Measurements from ENCODE around the gene PKN3.
"Not testable (repeated sequence)": the region's sequence is repeated elsewhere in the genome, so short reads cannot be mapped to it uniquely, and the experiment has no call there.

Gene PKN3

DNA sequence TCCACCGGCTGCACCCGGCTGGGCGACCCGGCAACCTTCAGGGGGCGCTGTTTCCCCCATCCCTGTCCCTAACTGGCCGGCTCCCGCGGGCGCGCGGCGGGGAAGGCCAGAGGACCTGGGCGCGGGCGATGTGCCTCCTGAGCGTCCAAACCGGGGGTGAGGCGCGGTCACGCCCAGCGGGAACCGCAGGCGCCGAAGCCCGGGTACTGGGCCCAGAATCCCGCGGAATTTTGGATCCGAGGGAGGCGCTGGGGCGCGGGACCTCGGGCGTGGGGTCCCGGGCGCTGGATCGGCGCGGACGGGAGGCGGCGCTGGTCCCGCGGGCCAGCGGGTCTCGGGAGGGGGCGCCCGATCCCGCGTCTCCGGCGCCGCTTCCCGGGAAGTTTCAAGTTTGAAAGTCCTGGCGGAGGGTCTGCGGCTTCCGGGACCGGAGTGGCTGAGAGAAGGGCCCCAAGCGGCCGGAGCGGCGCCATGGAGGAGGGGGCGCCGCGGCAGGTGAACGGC lies at the start of gene PKN3:
Gene PKN3 (plus strand): TSS at position 59 of the 504 bp plus-strand sequence. CDS start 413 bp downstream, at position 472.
- TF ChIP-seq Cebpa-rat (IDR thresholded peaks at IDR 0.05) = no peak

DNA sequence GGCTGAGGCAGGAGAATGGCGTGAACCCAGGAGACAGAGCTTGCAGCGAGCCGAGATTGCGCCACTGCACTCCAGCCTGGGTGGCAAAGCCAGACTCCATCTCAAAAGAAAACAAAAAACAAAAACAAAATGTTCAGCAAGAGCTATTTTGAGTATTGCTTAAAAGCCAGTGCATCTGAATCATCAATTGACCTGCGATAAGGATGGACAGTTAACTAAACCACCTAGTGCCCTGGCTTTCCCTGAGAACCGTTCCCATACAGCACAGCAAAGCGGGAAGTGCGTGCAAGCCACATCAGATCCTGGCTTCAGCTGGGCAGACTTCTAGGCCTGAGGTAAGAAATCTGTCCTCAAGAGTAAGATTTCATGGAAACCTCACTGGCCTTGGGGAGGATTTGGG lies 48.4 kb upstream of the PKN3 start:
- no peaks in the 10 kb centered on the region for H3K9me3 ChIP-seq
- no peak for TF ChIP-seq Cebpa-rat (IDR thresholded peaks at IDR 0.05)

More for the DNA sequence above, at the start of gene PKN3:
- peak within 1 kb of the TSS; percentile 88 for H3K9ac ChIP-seq
- H3K4me2 ChIP-seq = peak within 1 kb of the TSS; percentile 98
- no peaks in the 10 kb centered on the region for H3K27me3 ChIP-seq
- peaks cover 50% of the 10 kb centered on the region for H3K4me1 ChIP-seq
- no peaks in the 10 kb centered on the region for H3K9me3 ChIP-seq
- H3K36me3 ChIP-seq = peaks cover 32% of the 10 kb centered on the region
- peak within 1 kb of the TSS; percentile 93 for H3K4me3 ChIP-seq
- H3K27ac ChIP-seq = peak within 1 kb of the TSS; percentile 87
- peaks cover 4% of the 10 kb centered on the region; the same call in 1 of the 2 replicates for H4K20me1 ChIP-seq

DNA sequence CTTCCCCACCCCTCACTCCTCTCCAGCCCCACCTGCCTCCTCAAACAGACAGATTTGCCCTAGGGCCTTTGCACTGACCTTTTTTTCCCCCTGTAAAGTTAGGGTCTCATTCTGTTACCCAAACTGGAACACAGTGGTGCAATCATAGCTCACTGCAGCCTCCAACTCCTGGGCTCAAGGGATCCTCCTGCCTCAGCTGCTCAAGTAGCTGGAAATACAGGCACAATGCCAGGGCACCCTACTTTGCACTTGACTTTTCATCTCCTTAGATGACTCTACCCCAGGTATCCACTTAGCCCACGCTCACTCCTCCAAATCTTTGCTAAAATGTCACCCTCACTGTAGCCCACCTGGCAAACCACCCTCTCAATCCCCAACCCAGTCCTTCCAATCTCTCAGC lies 47.8 kb upstream of the PKN3 start:
- no peaks in the 10 kb centered on the region for H4K20me1 ChIP-seq
- H3K9me3 ChIP-seq = no peaks in the 10 kb centered on the region
- H3K4me2 ChIP-seq = peak overlapping the region; percentile 4
- H3K27me3 ChIP-seq = no peaks in the 10 kb centered on the region
- peak overlapping the region; percentile 0; the same call in 1 of the 2 replicates for H3K27ac ChIP-seq
- peaks cover 27% of the 10 kb centered on the region for H3K4me1 ChIP-seq
- peak overlapping the region; percentile 33; the same call in 1 of the 2 replicates for H3K9ac ChIP-seq
- peaks cover 9% of the 10 kb centered on the region; the same call in 1 of the 2 replicates for H3K36me3 ChIP-seq
- TF ChIP-seq Cebpa-rat (IDR thresholded peaks at IDR 0.05) = no peak
- H3K4me3 ChIP-seq = no peak overlapping the region

More for the DNA sequence above, 48.4 kb upstream of the PKN3 start:
- peaks cover 9% of the 10 kb centered on the region; the same call in 1 of the 2 replicates for H3K36me3 ChIP-seq
- no peaks in the 10 kb centered on the region for H3K27me3 ChIP-seq
- peaks cover 27% of the 10 kb centered on the region for H3K4me1 ChIP-seq
- H3K9ac ChIP-seq = peak overlapping the region; percentile 33; the same call in 1 of the 2 replicates
- no peak overlapping the region for H3K4me3 ChIP-seq
- H3K27ac ChIP-seq = 0 out of 2 replicates have a peak overlapping the region, but pooled peaks have one; percentile 0
- 0 out of 2 replicates have a peak overlapping the region, but pooled peaks have one; percentile 4 for H3K4me2 ChIP-seq
- H4K20me1 ChIP-seq = no peaks in the 10 kb centered on the region

DNA sequence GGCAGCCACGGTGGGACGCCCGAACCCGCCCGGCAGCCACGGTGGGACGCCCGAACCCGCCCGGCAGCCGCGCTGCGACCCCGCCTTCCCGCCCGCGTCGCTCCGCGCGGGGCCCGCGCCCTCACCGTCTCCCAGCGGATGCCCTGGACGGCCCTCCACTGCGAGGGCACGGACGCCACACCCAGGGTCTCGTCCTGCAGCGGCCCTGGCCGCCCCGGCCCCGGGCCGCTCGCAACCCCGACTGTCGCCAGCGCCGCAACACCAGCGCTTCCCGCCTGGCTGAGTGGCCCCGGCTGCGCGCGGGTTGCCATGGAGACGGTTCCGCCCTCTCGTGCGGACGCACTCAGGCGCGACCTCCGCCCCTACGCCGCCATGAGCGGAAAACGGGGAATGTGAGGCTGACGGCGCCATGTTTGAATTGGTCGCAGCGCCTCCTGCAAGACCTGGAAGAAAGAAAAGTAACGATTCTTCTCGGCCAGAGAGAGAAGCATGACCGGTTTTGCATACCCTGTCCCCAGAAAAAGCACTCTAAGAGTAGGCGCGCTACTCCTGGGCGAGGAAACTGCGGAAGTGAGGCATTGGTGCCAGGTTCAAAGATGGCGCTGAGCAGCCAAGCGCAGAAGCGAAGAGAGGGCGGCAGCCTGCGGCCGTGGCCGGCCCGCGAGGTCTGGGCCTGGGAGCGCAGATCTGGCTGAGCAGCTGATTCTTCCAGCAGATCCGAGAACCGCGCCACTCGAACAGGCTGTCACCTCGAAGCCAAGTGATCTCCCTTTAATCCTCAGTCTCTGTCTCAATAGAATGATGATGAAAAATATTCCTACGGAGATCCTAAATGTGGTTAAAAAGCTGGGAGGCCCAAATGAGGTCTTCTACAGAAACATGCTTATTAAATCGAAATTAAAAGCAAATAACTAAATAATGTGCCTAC lies 45.6 kb upstream of the PKN3 start, which contains the start of gene DYNC2I2:
Gene DYNC2I2 (minus strand): TSS at position 432 of the 928 bp plus-strand sequence. CDS start 121 bp downstream, at position 311.
- peak within 1 kb of the TSS; percentile 100 for H3K27ac ChIP-seq
- H3K4me3 ChIP-seq = peak within 1 kb of the TSS; percentile 87
- H3K9me3 ChIP-seq = no peaks in the 10 kb centered on the region
- H3K27me3 ChIP-seq = no peaks in the 10 kb centered on the region
- no peak for TF ChIP-seq Cebpa-rat (IDR thresholded peaks at IDR 0.05)
- peaks cover 27% of the 10 kb centered on the region for H3K4me1 ChIP-seq
- H3K4me2 ChIP-seq = peak within 1 kb of the TSS; percentile 73
- peak within 1 kb of the TSS; percentile 99 for H3K9ac ChIP-seq
- peaks cover 9% of the 10 kb centered on the region; the same call in 1 of the 2 replicates for H3K36me3 ChIP-seq
- no peaks in the 10 kb centered on the region for H4K20me1 ChIP-seq

DNA sequence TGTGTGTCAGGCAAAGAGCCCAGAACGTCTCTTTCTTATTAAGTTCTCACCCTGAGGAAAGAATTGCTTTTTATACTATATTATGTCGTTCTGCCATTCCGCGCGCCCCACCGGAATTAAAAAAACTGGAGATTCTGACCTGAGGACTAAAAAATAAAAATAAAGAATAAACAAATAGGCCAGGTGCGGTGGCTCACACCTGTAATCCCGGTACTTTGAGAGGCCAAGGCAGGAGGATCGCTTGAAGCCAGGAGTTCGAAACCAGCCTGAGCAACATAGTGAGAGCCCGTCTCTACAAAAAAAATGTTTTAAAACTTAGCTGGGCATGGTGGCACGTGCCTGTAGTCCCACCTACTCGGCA lies 45.0 kb upstream of the PKN3 start:
- Histone ChIP-seq H3K4me3 (peak overlapping the region; percentile 87), H3K27ac (peak overlapping the region; percentile 100), H3K9me3 (no peaks in the 10 kb centered on the region), H3K27me3 (no peaks in the 10 kb centered on the region), H3K4me1 (peaks cover 27% of the 10 kb centered on the region), H4K20me1 (no peaks in the 10 kb centered on the region), H3K4me2 (peak overlapping the region; percentile 73), H3K9ac (peak overlapping the region; percentile 99), H3K36me3 (peaks cover 9% of the 10 kb centered on the region; the same call in 1 of the 2 replicates)
- no peak for TF ChIP-seq Cebpa-rat (IDR thresholded peaks at IDR 0.05)

- Histone ChIP-seq H3K9ac (no peak overlapping the region), H3K4me3 (no peak overlapping the region), H3K27me3 (no peaks in the 10 kb centered on the region), H3K4me2 (no peak overlapping the region), H3K9me3 (no peaks in the 10 kb centered on the region), H3K4me1 (peaks cover 27% of the 10 kb centered on the region), H4K20me1 (no peaks in the 10 kb centered on the region), H3K27ac (peak overlapping the region; percentile 100; the same call in 1 of the 2 replicates), H3K36me3 (peaks cover 9% of the 10 kb centered on the region; the same call in 1 of the 2 replicates)
- no peak for TF ChIP-seq Cebpa-rat (IDR thresholded peaks at IDR 0.05)
Measured at GRCh38 chr9:128657796-128658195, 44.5 kb upstream of the PKN3 start.

DNA sequence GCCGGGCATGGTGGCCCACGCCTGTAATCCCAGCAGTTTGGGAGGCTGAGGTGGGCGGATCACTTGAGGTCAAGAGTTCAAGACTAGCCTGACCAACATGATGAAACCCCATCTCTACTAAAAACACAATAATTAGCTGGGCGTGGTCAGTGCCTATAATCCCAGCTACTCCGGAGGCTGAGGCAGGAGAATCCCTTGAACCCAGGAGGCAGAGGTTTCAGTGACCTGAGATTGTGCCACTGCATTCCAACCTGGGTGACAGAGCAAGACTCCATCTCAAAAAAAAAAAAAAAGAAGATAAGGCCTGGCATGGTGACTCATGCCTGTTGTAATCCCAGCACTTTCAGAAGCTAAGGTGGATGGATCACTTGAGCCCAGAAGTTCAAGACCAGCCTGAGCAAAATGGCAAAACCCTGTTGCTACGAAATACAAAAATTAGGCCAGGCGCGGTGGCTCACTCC lies 35.8 kb upstream of the PKN3 start:
- H3K9ac ChIP-seq, H3K27ac ChIP-seq, H3K36me3 ChIP-seq, H3K9me3 ChIP-seq, H3K4me3 ChIP-seq, H4K20me1 ChIP-seq, H3K4me2 ChIP-seq, H3K27me3 ChIP-seq: not testable (repeated sequence)
- H3K4me1 ChIP-seq = peaks cover 11% of the 10 kb centered on the region

DNA sequence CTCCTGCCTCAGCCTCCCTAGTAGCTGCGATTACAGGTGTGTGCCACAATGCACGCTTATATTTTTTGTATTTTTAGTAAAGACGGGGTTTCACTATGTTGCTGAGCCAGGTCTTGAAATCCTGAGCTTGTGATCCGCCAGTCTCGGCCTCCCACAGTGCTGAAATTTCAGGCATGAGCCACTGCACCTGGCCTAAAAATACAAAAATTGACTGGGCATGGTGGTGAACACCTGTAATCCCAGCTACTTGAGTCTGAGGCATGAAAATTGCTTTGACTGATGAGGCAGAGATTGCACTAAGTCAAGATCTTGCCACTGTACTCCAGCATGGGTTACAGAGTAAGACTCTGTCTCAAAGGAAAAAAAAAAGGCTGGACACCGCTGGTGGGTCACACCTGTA lies 32.5 kb upstream of the PKN3 start:
- Histone ChIP-seq H4K20me1 (no peaks in the 10 kb centered on the region), H3K4me3 (no peak overlapping the region), H3K27ac (no peak overlapping the region), H3K36me3 (no peaks in the 10 kb centered on the region), H3K27me3 (no peaks in the 10 kb centered on the region), H3K4me2 (no peak overlapping the region), H3K9me3 (no peaks in the 10 kb centered on the region), H3K9ac (no peak overlapping the region), H3K4me1 (peaks cover 11% of the 10 kb centered on the region)
- TF ChIP-seq Cebpa-rat (IDR thresholded peaks at IDR 0.05) = no peak

- TF ChIP-seq Cebpa-rat (IDR thresholded peaks at IDR 0.05) = no peak
- H3K9ac ChIP-seq = no peak overlapping the region
- H3K4me1 ChIP-seq = peaks cover 24% of the 10 kb centered on the region
- H3K4me2 ChIP-seq = no peak overlapping the region
- H3K36me3 ChIP-seq = peaks cover 15% of the 10 kb centered on the region
- H4K20me1 ChIP-seq = no peaks in the 10 kb centered on the region
- H3K9me3 ChIP-seq = no peaks in the 10 kb centered on the region
- no peaks in the 10 kb centered on the region for H3K27me3 ChIP-seq
- H3K4me3 ChIP-seq = no peak overlapping the region
- no peak overlapping the region for H3K27ac ChIP-seq
Measured at GRCh38 chr9:128675382-128675781, 26.9 kb upstream of the PKN3 start.

DNA sequence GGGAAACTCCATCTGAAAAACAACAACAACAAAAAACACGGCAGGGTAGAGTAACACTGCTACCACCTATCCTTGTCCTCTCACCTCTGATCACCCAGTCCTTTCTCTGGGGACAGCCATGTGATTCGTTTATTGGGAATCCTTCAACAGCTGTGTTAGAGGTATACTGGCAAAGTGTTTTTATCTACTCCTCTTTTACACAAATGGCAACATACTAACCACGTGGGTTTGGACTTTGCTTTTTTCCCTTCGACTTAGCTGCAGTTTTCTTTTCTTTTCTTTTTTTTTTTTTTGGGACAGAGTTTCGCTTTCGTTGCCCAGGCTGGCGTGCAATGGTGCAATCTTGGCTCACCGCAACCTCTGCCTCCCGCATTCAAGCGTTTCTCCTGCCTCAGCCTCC lies 24.5 kb upstream of the PKN3 start:
- no peak overlapping the region for H3K4me2 ChIP-seq
- H3K36me3 ChIP-seq = peaks cover 15% of the 10 kb centered on the region
- H3K9me3 ChIP-seq = no peaks in the 10 kb centered on the region

More for the DNA sequence above, 24.5 kb upstream of the PKN3 start:
- no peak for TF ChIP-seq Cebpa-rat (IDR thresholded peaks at IDR 0.05)
- Histone ChIP-seq H4K20me1 (no peaks in the 10 kb centered on the region), H3K4me3 (no peak overlapping the region), H3K4me1 (peaks cover 23% of the 10 kb centered on the region), H3K27me3 (no peaks in the 10 kb centered on the region), H3K9ac (no peak overlapping the region), H3K27ac (no peak overlapping the region)

Data from BLaER1 (cell line).